ENCODE results near the gene PTGR2. TPM values are rescaled to one million over a fixed set of nuclear protein-coding genes. Genes with fewer than 3 reads are reported as not detected.

The PTGR2 gene
- total and polyA plus RNA-seq, 2 of the 8 experiments (the other 6 are each of a cell fraction or from before 2014, with no cell fraction given): 6.0 to 17.5 TPM

DNA sequence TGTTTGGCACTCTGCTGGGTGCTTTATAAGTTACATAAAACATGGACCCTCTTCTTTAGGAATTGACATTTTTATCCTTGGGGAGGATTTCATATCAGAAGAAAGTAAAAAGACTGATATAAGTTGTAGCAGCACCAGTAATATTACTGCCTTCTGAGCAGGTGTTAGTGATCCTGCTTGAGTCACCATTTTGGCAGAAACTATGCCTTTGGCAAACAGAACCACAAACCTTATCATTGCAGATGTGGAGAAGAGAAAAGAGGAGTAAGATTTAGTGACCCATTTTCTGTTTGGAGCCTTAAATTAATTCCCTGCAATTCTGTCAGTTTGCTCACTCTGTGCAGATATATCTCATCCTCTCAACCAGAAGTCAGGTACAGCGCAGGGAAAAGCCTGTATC lies 58.0 kb downstream of the PTGR2 start (continued):
- no peak for TF ChIP-seq EZH2 (IDR thresholded peaks at IDR 0.05; ENCODE audit: low read depth, low read length, severe bottlenecking)
- TF ChIP-seq ASH2L (IDR thresholded peaks at IDR 0.05; ENCODE audit: low read length): no peak
- TF ChIP-seq GTF2F1 (IDR thresholded peaks at IDR 0.05; ENCODE audit: borderline replicate concordance, low read depth, low read length): no peak
- TF ChIP-seq, protein P1, sequence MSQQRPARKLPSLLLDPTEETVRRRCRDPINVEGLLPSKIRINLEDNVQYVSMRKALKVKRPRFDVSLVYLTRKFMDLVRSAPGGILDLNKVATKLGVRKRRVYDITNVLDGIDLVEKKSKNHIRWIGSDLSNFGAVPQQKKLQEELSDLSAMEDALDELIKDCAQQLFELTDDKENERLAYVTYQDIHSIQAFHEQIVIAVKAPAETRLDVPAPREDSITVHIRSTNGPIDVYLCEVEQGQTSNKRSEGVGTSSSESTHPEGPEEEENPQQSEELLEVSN (IDR thresholded peaks at IDR 0.05): no peak
